RWPE2 (cell line): ENCODE measurements around the gene STON2.
A peak's percentile ranks its signal among the peaks of the same experiment; 100 is the strongest.

Experiments used
- ATAC-seq: fragments of 200-7000 bp; cut with Tn5 transposase; 3 replicates; pipeline ENCODE4 v1.9.1; 2021; ENCODE audit warnings: low read depth
- DNase-seq: peaks from one replicate; pipeline ENCODE4 v3.0.0-alpha.2; 2020; ENCODE audit warnings: low spot score
- H3K27ac ChIP-seq: fragments of 450-650 bp; 2 replicates; pipeline ENCODE4 v1.5.1; 2017; ENCODE audit warnings: mild to moderate bottlenecking; ENCODE audit not compliant: poor library complexity, severe bottlenecking
- H3K27me3 ChIP-seq: fragments of 250-450 bp; sonication (Bioruptor Pico); 2 replicates; pipeline ENCODE4 v1.5.1; 2021; ENCODE audit warnings: mild to moderate bottlenecking, moderate library complexity; ENCODE audit not compliant: insufficient read depth, poor library complexity, severe bottlenecking
- H3K36me3 ChIP-seq: fragments of 250-450 bp; sonication (Bioruptor Pico); 2 replicates; pipeline ENCODE4 v1.5.1; 2020; ENCODE audit warnings: low read depth, mild to moderate bottlenecking, moderate library complexity
- H3K4me1 ChIP-seq: fragments of 250-450 bp; sonication (Bioruptor Pico); 2 replicates; pipeline ENCODE4 v1.5.1; 2021; ENCODE audit warnings: mild to moderate bottlenecking, moderate library complexity; ENCODE audit not compliant: insufficient read depth, poor library complexity, severe bottlenecking
- H3K4me3 ChIP-seq: fragments of 250-450 bp; sonication (Bioruptor Pico); 2 replicates; pipeline ENCODE4 v1.5.1; 2021; ENCODE audit warnings: mild to moderate bottlenecking, moderate library complexity; ENCODE audit not compliant: severe bottlenecking
- H3K9me3 ChIP-seq: fragments of 250-450 bp; sonication (Bioruptor Pico); 2 replicates; pipeline ENCODE4 v1.5.1; 2021; ENCODE audit warnings: mild to moderate bottlenecking, moderate library complexity; ENCODE audit not compliant: severe bottlenecking
- TF ChIP-seq, protein P1 (sequence below): fragments of 450-650 bp; IDR thresholded peaks from one replicate; pipeline ENCODE4 v1.5.1; 2017; ENCODE audit warnings: mild to moderate bottlenecking, moderate library complexity; ENCODE audit not compliant: poor library complexity, severe bottlenecking

Gene STON2

DNA sequence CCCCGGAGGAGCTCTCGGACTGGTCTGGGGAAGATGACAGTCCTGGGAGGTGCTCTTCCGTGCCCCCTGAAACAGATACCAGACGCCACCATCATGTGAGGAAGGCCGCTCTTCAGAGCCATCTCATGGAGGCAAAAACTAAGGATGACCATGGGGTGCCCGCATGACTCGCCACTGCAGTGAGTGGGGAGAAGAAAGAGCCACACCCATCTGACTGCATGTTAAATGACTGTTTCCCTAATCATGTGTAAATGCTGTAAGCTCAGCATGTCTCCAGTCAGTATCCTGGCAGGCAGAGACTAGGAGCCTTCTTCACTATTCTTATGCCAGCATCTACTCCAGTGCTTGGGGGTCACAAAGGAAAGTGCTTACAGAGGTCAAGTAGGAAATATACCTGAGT is 4.0 kb downstream of the STON2 start:
- no peak for DNase-seq
- H3K27me3 ChIP-seq: no peaks in the 10 kb centered on the region
- TF ChIP-seq, protein P1, sequence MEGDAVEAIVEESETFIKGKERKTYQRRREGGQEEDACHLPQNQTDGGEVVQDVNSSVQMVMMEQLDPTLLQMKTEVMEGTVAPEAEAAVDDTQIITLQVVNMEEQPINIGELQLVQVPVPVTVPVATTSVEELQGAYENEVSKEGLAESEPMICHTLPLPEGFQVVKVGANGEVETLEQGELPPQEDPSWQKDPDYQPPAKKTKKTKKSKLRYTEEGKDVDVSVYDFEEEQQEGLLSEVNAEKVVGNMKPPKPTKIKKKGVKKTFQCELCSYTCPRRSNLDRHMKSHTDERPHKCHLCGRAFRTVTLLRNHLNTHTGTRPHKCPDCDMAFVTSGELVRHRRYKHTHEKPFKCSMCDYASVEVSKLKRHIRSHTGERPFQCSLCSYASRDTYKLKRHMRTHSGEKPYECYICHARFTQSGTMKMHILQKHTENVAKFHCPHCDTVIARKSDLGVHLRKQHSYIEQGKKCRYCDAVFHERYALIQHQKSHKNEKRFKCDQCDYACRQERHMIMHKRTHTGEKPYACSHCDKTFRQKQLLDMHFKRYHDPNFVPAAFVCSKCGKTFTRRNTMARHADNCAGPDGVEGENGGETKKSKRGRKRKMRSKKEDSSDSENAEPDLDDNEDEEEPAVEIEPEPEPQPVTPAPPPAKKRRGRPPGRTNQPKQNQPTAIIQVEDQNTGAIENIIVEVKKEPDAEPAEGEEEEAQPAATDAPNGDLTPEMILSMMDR: no peak
- ATAC-seq: peak; percentile 20; the same call in 2 of the 3 replicates
- H3K9me3 ChIP-seq: no peaks in the 10 kb centered on the region
- H3K4me3 ChIP-seq: no peak overlapping the region
- peak overlapping the region; percentile 74 for H3K27ac ChIP-seq
- H3K36me3 ChIP-seq: peaks cover 33% of the 10 kb centered on the region
- H3K4me1 ChIP-seq: peaks cover 50% of the 10 kb centered on the region

DNA sequence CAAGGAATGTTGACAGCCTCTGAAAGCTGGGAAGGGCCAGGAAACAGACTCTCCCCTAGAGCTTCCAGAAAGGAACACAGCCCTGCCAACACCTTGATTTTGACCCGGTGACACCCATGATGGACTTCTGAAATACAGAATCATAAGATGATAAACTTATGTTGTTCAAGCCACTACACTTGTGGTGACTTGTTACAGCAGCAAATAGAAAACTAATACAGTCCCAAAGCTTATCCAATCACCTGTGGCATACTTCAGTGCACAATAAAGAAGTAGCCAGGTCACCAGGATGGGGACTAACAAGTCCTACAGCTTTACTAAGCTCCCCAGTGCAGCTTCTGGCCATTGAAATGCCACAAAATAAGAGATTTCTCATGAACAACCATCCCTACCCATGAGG is 5.4 kb downstream of the STON2 start:
- Histone ChIP-seq H3K27me3 (no peaks in the 10 kb centered on the region), H3K36me3 (peaks cover 33% of the 10 kb centered on the region), H3K9me3 (no peaks in the 10 kb centered on the region), H3K4me1 (peaks cover 37% of the 10 kb centered on the region), H3K4me3 (no peak overlapping the region), H3K27ac (peak overlapping the region; percentile 74)
- no peak for ATAC-seq
- no peak for DNase-seq
- TF ChIP-seq, protein P1: no peak

DNA sequence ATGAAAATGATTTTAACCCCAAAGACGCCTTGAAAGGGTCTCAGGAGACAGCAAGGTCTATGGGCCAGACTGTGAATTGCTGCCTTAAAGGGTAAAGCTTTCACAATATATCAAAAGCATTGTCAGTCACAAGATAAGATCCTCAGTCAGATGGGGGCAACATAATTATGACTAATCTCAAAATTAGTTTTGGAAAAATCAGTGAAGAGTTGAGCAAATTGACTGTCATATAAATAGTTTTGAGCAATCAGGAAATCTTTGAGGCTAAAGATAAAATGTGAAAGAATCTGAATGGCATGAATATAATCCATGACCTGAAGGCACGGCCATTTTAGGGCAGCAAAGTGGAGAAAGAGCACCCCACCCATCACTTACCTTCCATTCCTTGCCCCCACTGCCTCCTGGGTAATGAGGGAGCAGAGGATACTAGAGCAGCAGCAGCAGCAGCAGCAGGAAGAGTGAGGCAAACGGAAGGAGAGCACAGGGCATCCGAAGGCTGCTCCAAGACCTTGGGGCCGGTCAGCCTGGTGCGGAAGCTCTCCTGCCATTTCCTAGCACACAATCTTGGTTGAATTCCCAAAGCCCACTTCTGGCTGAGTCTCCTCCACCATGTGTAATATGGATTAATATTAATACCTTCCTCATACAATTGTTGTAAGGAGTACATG is 7.0 kb downstream of the STON2 start:
- Histone ChIP-seq H3K27me3 (no peaks in the 10 kb centered on the region), H3K36me3 (peaks cover 32% of the 10 kb centered on the region), H3K27ac (peak overlapping the region; percentile 74), H3K4me1 (peaks cover 22% of the 10 kb centered on the region), H3K9me3 (no peaks in the 10 kb centered on the region), H3K4me3 (no peak overlapping the region)
- ATAC-seq: peak; percentile 11; the same call in 1 of the 3 replicates
- TF ChIP-seq, protein P1: no peak
- no peak for DNase-seq

DNA sequence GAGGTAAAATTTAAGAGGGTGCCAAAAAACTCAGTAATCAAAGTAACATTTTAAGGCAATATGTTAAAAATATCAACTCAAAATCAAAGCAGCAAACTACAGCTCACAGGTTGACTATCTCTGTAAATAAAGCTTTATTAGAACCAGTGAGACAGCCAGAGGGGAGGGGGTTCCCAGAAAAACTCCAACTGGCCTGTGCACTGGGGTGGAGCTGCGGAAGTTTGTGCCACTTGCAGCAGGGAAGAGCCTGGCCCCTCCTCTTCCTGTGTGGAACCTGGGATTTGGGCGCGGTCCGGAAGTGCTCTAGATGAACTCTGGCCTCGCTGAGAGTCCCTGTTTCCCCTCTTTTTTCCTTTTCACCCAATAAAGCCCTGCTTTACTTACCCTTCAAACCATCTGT is 8.1 kb downstream of the STON2 start:
- Histone ChIP-seq H3K4me3 (no peak overlapping the region), H3K27ac (no peak overlapping the region), H3K9me3 (no peaks in the 10 kb centered on the region), H3K36me3 (peaks cover 24% of the 10 kb centered on the region), H3K4me1 (peaks cover 22% of the 10 kb centered on the region), H3K27me3 (no peaks in the 10 kb centered on the region)
- DNase-seq: no peak
- TF ChIP-seq, protein P1: no peak
- no peak for ATAC-seq

DNA sequence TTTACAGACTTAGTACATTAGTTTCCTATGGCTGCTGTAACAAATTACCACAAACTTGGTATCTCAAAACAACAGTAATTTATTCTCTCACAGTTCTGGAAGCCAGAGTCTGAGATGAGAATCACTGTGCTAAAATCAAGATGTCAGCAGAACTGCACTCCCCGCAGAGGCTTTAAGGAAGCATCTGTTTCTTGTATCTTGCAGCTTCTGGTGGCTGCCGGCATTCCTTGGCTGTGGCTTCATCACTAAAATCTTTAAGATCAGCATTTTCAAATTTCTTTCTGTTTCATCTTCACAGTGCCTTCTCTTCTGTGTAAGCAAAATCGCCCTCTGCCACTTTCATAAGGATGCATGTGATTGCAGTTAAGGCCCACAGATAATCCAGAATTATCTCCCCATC is 9.4 kb downstream of the STON2 start:
- Histone ChIP-seq H3K4me3 (no peak overlapping the region), H3K9me3 (no peaks in the 10 kb centered on the region), H3K4me1 (peaks cover 22% of the 10 kb centered on the region), H3K27ac (no peak overlapping the region), H3K27me3 (no peaks in the 10 kb centered on the region), H3K36me3 (peaks cover 24% of the 10 kb centered on the region)
- DNase-seq: no peak
- no peak for ATAC-seq
- TF ChIP-seq, protein P1: no peak
